Uterus (tissue), 2 donors: ENCODE results near the gene TSEN34.

Source experiments
- CTCF ChIP-seq, 4 experiments: fragments of 200-600 bp in 2 of 4; fragments of 450-650 bp in 2 of 4; sonication (generic) in 2 of 4; IDR thresholded peaks; one replicate each; pipeline ENCODE4 v1.5.1; 2016 to 2019; ENCODE audit warnings: antibody characterized with exemption in 4 of 4, mild to moderate bottlenecking in 2 of 4, moderate library complexity in 1 of 4
- POLR2A ChIP-seq, 2 donors: fragments of 450-650 bp; IDR thresholded peaks; one replicate each; pipeline ENCODE4 v1.6.1; 2016; ENCODE audit warnings: antibody characterized with exemption in 2 of 2, mild to moderate bottlenecking in 1 of 2, moderate library complexity in 1 of 2

GRCh38 chr19:54189735-54190502 is 1.2 kb upstream of the TSEN34 start:
- TF ChIP-seq CTCF (IDR thresholded peaks at IDR 0.05): no peak
- peak in 1 of 2 donors; percentile 88 for TF ChIP-seq POLR2A (IDR thresholded peaks at IDR 0.05)
